H9 (cell line): ENCODE data around the gene HAGHL. TPM values are rescaled to one million over a fixed set of nuclear protein-coding genes. Genes with fewer than 3 reads are reported as not detected.

Experiments used
- DNase-seq: peaks from one replicate; pipeline ENCODE4 v3.0.0-alpha.2; 2017
- H2AFZ ChIP-seq: one replicate; pipeline ENCODE4 v1.6.1; 2013; ENCODE audit warnings: mild to moderate bottlenecking, low read length, control low read depth, moderate library complexity
- H2AK5ac ChIP-seq: 2 replicates; pipeline ENCODE4 v1.6.1; 2013; ENCODE audit warnings: low read length, control low read depth, mixed read lengths; ENCODE audit not compliant: insufficient read length
- H2BK120ac ChIP-seq: one replicate; pipeline ENCODE4 v1.6.1; 2013; ENCODE audit warnings: low read depth, mild to moderate bottlenecking, low read length, control low read depth, inconsistent platforms; ENCODE audit not compliant: poor library complexity, severe bottlenecking
- H2BK12ac ChIP-seq: 2 replicates; pipeline ENCODE4 v1.6.1; 2013; ENCODE audit warnings: low read length, control low read depth, mixed read lengths, low read depth; ENCODE audit not compliant: insufficient read length
- H2BK15ac ChIP-seq: 2 replicates; pipeline ENCODE4 v1.6.1; 2013; ENCODE audit warnings: low read depth, low read length, control low read depth
- H2BK20ac ChIP-seq: one replicate; pipeline ENCODE4 v1.6.1; 2013; ENCODE audit warnings: low read depth, mild to moderate bottlenecking, low read length, control low read depth, inconsistent platforms; ENCODE audit not compliant: poor library complexity, severe bottlenecking
- H2BK5ac ChIP-seq: 2 replicates; pipeline ENCODE4 v1.6.1; 2013; ENCODE audit warnings: low read length, control low read depth, mixed read lengths; ENCODE audit not compliant: insufficient read length
- H3K14ac ChIP-seq: 2 replicates; pipeline ENCODE4 v1.6.1; 2013; ENCODE audit warnings: low read length, control low read depth; ENCODE audit not compliant: insufficient read depth
- H3K18ac ChIP-seq: 2 replicates; pipeline ENCODE4 v1.6.1; 2013; ENCODE audit warnings: low read depth, mild to moderate bottlenecking, mixed read lengths, low read length, control low read depth; ENCODE audit not compliant: insufficient read length
- H3K23ac ChIP-seq: 2 replicates; pipeline ENCODE4 v1.6.1; 2013; ENCODE audit warnings: low read length, control low read depth, mixed read lengths, low read depth; ENCODE audit not compliant: insufficient read length
- H3K23me2 ChIP-seq: 2 replicates; pipeline ENCODE4 v1.6.1; 2013; ENCODE audit warnings: low read depth, mild to moderate bottlenecking, mixed read lengths, low read length, control low read depth; ENCODE audit not compliant: insufficient read length, poor library complexity, severe bottlenecking
- H3K27ac ChIP-seq: 2 replicates; pipeline ENCODE4 v1.5.1; 2013; ENCODE audit warnings: low read length, control low read depth, mixed read lengths, low read depth; ENCODE audit not compliant: insufficient read length
- H3K27me3 ChIP-seq: 2 replicates; pipeline ENCODE4 v1.6.1; 2013; ENCODE audit warnings: low read length, control low read depth, inconsistent platforms; ENCODE audit not compliant: insufficient read depth
- H3K4ac ChIP-seq: 2 replicates; pipeline ENCODE4 v1.6.1; 2013; ENCODE audit warnings: low read depth, mild to moderate bottlenecking, control low read depth, inconsistent platforms, low read length, moderate library complexity
- H3K4me1 ChIP-seq: 2 replicates; pipeline ENCODE4 v1.6.1; 2013; ENCODE audit warnings: low read length, control low read depth, inconsistent platforms; ENCODE audit not compliant: insufficient read depth
- H3K4me2 ChIP-seq: 2 replicates; pipeline ENCODE4 v1.6.1; 2013; ENCODE audit warnings: low read length, control low read depth, mixed read lengths; ENCODE audit not compliant: insufficient read length, insufficient read depth
- H3K56ac ChIP-seq: 2 replicates; pipeline ENCODE4 v1.6.1; 2013; ENCODE audit warnings: low read depth, mild to moderate bottlenecking, mixed read lengths, low read length, control low read depth; ENCODE audit not compliant: insufficient read length
- H3K79me1 ChIP-seq: 2 replicates; pipeline ENCODE4 v1.6.1; 2013; ENCODE audit warnings: low read depth, mild to moderate bottlenecking, moderate library complexity, low read length, control low read depth, inconsistent platforms; ENCODE audit not compliant: insufficient read depth, poor library complexity, severe bottlenecking
- H3K79me2 ChIP-seq: 2 replicates; pipeline ENCODE4 v1.6.1; 2013; ENCODE audit warnings: low read length, control low read depth, inconsistent platforms; ENCODE audit not compliant: insufficient read depth
- H3K9ac ChIP-seq: 2 replicates; pipeline ENCODE4 v1.6.1; 2013; ENCODE audit warnings: low read length, control low read depth, mixed read lengths; ENCODE audit not compliant: insufficient read length; ENCODE audit errors: extremely low read depth
- H3K9me3 ChIP-seq: one replicate; pipeline ENCODE4 v1.6.1; 2013; ENCODE audit warnings: low read depth, low read length, inconsistent platforms; ENCODE audit not compliant: control insufficient read depth
- H3T11ph ChIP-seq: one replicate; pipeline ENCODE4 v1.6.1; 2013; ENCODE audit warnings: mild to moderate bottlenecking, low read length, control low read depth, inconsistent platforms
- H4K20me1 ChIP-seq: one replicate; pipeline ENCODE4 v1.6.1; 2013; ENCODE audit not compliant: control insufficient read depth, insufficient read length, insufficient read depth
- H4K5ac ChIP-seq: 2 replicates; pipeline ENCODE4 v1.6.1; 2013; ENCODE audit warnings: low read depth, mild to moderate bottlenecking, mixed read lengths, low read length, control low read depth; ENCODE audit not compliant: insufficient read length
- H4K8ac ChIP-seq: replicated peaks from 2 replicates; pipeline ENCODE4 v1.6.1; 2013; ENCODE audit warnings: low read length, control low read depth, mixed read lengths, low read depth; ENCODE audit not compliant: insufficient read length
- H4K91ac ChIP-seq: 2 replicates; pipeline ENCODE4 v1.6.1; 2013; ENCODE audit warnings: low read depth, mild to moderate bottlenecking, moderate library complexity, mixed read lengths, low read length, control low read depth; ENCODE audit not compliant: insufficient read length
- H3K27ac Mint-ChIP-seq, 3 experiments: 2 replicates in 2 of 3; 3 replicates in 1 of 3; pipeline ENCODE4 v1.8.0; 2020 to 2021; ENCODE audit warnings: mixed read lengths in 3 of 3, mild to moderate bottlenecking in 1 of 3, moderate library complexity in 1 of 3
- H3K27me3 Mint-ChIP-seq: 2 replicates; pipeline ENCODE4 v1.8.0; 2021; ENCODE audit warnings: low read depth, mild to moderate bottlenecking, moderate library complexity, mixed read lengths
- H3K36me3 Mint-ChIP-seq, 3 experiments: 2 replicates in 2 of 3; 3 replicates in 1 of 3; pipeline ENCODE4 v1.8.0; 2020 to 2021; ENCODE audit warnings: low read depth in 3 of 3, mixed read lengths in 3 of 3; ENCODE audit not compliant: insufficient read depth in 1 of 3
- H3K4me1 Mint-ChIP-seq, 2 experiments: 2 replicates each; pipeline ENCODE4 v1.8.0; 2020; ENCODE audit warnings: mixed read lengths in 2 of 2
- H3K4me3 Mint-ChIP-seq, 2 experiments: 2 replicates in 1 of 2; 3 replicates in 1 of 2; pipeline ENCODE4 v1.8.0; 2020 to 2021; ENCODE audit warnings: mild to moderate bottlenecking in 2 of 2, mixed read lengths in 2 of 2, moderate library complexity in 1 of 2
- H3K9me3 Mint-ChIP-seq, 2 experiments: 2 replicates in 1 of 2; 3 replicates in 1 of 2; pipeline ENCODE4 v1.8.0; 2020; ENCODE audit warnings: mild to moderate bottlenecking in 2 of 2, mixed read lengths in 2 of 2, moderate library complexity in 1 of 2
- WGBS: extraction: QIAGEN DNeasy Blood & Tissue Kit; methylation state at CpG from one replicate; pipeline ENCODE4 v1.1.7; 2013; ENCODE audit warnings: missing lambda C conversion rate, low lambda C conversion rate, mixed read lengths; ENCODE audit not compliant: insufficient read length; ENCODE audit errors: extremely low coverage; 5-methylcytosine and 5-hydroxymethylcytosine counted together
- total RNA-seq: library from RNA; stranded (reverse); gene quantifications from 2 replicates; pipeline ENCODE4 v1.2.1, GENCODE V29; 2021
- TF ChIP-seq, protein P1 (sequence below): fragments of 200-600 bp; sonication (generic); conservative IDR thresholded peaks from 3 replicates; pipeline ENCODE4 v1.8.0; 2021; ENCODE audit warnings: antibody characterized with exemption, mild to moderate bottlenecking

Gene HAGHL
- total RNA-seq, 1 experiment from 2014 or later = 25.2 TPM

DNA sequence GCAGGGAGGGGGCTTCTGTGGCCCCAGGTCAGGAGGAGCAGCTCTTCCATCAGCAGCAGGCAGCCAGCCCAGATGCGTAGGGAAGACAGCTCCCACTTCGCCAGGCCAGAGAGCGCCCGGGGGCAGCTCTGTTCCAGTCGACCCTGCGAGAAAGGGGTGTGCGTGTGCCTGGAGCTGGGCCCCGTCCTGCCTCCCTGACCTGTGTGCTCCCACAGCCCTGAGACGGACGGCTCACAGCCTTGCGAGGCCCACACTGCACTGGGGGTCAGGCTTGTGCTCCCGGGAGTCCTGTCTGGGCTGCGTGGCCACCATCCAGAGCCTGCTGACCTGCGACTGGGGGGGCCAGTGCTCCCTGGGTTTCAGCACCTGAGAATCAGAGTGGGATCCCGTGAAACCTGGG is 33.2 kb downstream of the HAGHL start:
- Histone ChIP-seq H2BK5ac (no peak overlapping the region), H2BK12ac (no peak overlapping the region), H3K14ac (no peak overlapping the region), H3K27me3 (no peaks in the 10 kb centered on the region), H4K8ac (no peak overlapping the region), H3K4me1 (no peaks in the 10 kb centered on the region), H3K9me3 (no peaks in the 10 kb centered on the region), H2AK5ac (no peak overlapping the region), H3K23me2 (no peaks in the 10 kb centered on the region), H3K56ac (no peak overlapping the region), H3K79me2 (no peaks in the 10 kb centered on the region), H4K20me1 (no peaks in the 10 kb centered on the region), H3K9ac (no peak overlapping the region), H4K5ac (no peak overlapping the region), H2AFZ (no peak overlapping the region), H2BK15ac (no peak overlapping the region), H3T11ph (no peak overlapping the region), H3K79me1 (no peaks in the 10 kb centered on the region), H3K27ac (no peak overlapping the region), H2BK20ac (no peak overlapping the region), H3K18ac (no peak overlapping the region), H3K4me2 (no peak overlapping the region), H4K91ac (no peak overlapping the region), H3K4ac (no peak overlapping the region), H2BK120ac (no peak overlapping the region), H3K23ac (no peak overlapping the region)
- WGBS = no CpG with 5 or more reads among the region's 15 CpGs
- DNase-seq = no peak
- TF ChIP-seq, protein P1, sequence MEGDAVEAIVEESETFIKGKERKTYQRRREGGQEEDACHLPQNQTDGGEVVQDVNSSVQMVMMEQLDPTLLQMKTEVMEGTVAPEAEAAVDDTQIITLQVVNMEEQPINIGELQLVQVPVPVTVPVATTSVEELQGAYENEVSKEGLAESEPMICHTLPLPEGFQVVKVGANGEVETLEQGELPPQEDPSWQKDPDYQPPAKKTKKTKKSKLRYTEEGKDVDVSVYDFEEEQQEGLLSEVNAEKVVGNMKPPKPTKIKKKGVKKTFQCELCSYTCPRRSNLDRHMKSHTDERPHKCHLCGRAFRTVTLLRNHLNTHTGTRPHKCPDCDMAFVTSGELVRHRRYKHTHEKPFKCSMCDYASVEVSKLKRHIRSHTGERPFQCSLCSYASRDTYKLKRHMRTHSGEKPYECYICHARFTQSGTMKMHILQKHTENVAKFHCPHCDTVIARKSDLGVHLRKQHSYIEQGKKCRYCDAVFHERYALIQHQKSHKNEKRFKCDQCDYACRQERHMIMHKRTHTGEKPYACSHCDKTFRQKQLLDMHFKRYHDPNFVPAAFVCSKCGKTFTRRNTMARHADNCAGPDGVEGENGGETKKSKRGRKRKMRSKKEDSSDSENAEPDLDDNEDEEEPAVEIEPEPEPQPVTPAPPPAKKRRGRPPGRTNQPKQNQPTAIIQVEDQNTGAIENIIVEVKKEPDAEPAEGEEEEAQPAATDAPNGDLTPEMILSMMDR = no peak
- Mint-ChIP-seq H3K4me3 (no peak overlapping the region), H3K4me1 (peaks cover 5 to 10% of the 10 kb centered on the region in 2 experiments), H3K36me3 (no peaks in the 10 kb centered on the region), H3K27ac (no peak overlapping the region; a peak in 1 of 7 replicates), H3K27me3 (peaks cover 26% of the 10 kb centered on the region), H3K9me3 (no peaks in the 10 kb centered on the region; a peak in 1 of 5 replicates)
